Embryonic facial prominence (tissue), 1 donor: ENCODE data around the gene E4F1.
A peak's percentile ranks its signal among the peaks of the same experiment; 100 is the strongest.

Experiments used
- DNase-seq: peaks from one replicate; pipeline ENCODE4 v3.0.0-alpha.2; 2016; ENCODE audit errors: extremely low spot score

E4F1 gene, protein sequence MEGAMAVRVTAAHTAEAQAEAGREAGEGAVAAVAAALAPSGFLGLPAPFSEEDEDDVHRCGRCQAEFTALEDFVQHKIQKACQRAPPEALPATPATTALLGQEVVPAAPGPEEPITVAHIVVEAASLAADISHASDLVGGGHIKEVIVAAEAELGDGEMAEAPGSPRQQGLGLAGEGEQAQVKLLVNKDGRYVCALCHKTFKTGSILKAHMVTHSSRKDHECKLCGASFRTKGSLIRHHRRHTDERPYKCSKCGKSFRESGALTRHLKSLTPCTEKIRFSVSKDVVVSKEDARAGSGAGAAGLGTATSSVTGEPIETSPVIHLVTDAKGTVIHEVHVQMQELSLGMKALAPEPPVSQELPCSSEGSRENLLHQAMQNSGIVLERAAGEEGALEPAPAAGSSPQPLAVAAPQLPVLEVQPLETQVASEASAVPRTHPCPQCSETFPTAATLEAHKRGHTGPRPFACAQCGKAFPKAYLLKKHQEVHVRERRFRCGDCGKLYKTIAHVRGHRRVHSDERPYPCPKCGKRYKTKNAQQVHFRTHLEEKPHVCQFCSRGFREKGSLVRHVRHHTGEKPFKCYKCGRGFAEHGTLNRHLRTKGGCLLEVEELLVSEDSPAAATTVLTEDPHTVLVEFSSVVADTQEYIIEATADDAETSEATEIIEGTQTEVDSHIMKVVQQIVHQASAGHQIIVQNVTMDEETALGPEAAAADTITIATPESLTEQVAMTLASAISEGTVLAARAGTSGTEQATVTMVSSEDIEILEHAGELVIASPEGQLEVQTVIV

DNA sequence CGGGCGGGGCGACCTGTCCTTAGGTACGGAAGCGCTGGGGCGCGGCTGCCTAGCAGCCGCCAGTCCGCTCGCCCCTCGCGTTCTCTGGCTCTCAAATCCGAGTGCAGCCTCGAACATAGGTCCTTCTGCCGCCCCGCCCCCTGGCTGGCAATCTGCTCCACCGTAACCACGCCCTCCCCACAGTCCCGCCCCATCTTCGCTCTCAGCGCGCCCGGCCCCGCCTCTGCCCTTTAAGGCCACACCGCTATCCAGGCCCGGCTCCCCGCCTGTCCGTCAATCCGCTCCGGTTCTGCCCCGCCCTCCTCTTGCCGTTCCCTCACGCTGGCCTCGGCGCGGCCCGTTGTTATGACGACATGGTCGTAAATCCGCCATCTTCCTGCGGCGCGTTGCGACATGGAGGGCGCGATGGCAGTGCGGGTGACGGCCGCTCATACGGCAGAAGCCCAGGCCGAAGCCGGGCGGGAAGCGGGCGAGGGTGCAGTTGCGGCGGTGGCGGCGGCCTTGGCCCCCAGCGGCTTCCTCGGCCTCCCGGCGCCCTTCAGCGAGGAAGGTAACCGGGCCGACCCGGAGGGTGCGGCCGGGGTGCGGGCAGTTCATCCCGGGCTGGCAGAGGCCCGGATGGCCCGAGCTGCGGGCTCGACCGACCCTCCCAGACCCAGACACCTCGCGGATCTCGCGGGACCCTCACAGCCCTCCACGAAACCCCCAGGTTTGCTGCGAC lies at the start of gene E4F1:
E4F1 (plus strand) TSS at position 371 of the 721 bp plus-strand sequence; CDS start at position 394, 23 bp downstream.
- DNase-seq: peak; percentile 98

DNA sequence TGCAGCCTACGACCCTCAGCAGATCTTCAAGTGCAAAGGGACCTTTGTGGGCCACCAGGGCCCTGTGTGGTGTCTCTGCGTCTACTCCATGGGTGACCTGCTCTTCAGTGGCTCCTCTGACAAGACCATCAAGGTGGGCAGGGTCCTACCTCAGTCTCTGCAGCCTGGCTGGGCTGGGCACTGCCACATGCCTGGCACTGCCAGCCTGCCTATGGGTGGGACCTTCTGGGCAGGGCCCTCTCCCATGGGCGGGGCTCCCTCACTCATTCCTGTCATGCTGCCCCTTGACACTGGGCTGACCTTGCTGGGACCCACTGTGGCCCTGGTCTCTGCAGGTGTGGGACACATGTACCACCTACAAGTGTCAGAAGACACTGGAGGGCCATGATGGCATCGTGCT lies 49.5 kb upstream of the E4F1 start:
- no peak for DNase-seq

DNA sequence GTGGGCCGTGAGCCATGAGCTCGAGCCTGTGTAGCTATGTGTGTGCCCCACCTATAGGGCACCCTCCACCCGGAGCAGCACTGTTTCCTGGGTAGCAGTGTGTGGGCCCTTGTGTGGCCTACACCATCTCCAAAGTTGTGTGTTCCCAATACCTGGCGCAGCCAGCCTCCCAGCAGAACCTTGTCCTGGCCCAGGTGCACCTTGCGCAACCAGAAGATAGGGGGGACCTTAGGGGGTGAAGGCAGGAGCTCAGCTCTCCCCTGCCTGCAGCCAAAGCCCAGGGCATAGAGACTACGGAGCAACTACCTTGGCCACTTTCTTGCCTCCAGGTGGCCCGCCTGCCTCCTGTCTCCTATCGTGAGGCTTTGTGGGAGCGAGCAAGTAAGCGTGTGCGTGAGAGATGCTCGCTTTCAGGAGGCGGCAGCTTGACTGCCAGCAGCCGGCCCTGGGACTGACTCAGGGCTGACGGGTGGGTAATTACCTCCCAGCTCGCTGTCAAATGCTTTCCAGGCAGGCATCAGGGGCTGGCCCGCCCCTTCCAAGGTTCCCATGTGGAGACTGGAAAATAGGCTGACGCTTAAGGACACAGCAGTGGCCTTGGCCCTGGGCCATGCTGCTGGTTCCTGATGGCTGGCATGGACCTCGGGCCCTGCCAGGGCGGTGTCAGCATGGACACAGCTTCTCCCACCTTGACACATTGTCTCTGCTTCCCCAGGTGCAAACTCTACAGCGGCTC lies 48.8 kb upstream of the E4F1 start:
- no peak for DNase-seq

DNA sequence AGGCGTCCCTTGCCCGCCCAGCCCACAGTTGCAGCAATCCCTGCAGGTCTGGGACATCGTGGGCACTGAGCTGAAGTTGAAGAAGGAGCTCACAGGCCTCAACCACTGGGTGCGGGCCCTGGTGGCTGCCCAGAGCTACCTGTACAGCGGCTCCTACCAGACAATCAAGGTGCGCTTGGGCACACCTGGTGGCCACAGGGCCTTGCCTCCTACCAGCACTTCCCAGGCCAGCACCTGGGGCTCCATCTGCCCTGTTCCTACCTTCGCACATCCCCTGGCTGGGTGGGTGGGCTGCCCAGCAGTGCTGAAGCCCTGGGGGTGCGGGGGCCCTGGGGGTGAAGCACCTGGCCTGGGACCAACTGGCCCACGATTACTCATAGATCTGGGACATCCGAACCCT lies 47.9 kb upstream of the E4F1 start:
- DNase-seq: no peak

DNA sequence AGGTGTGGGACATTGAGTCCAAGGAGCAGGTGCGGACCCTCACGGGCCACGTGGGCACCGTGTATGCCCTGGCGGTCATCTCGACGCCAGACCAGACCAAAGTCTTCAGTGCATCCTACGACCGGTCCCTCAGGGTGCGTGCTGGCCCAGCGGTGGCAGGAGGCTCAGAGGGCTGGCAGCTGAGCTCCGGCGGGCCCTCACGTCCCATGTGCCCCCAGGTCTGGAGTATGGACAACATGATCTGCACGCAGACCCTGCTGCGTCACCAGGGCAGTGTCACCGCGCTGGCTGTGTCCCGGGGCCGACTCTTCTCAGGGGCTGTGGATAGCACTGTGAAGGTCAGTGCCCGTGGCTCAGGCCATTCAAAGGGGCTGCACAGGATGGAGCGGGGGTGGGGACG lies 47.3 kb upstream of the E4F1 start:
- no peak for DNase-seq

DNA sequence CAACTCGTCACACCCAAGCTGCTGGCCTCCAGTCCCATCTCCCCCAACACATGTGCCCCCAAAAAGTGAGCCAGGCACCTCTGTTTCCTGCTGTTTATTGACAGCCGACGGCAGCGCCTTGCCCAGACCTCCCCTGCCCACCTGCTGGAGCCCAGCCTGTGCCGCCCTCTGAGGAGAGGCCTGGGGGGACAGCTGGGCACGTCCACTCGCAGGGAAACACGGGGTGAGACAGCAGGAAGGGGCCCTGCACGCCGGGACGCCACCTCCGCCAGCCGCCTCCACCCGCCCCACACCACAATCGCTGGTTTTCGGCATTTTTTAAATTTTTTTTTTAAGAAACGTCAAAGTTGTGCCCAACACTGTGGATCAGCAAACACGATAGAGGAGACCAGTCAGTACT lies 46.3 kb upstream of the E4F1 start:
- DNase-seq: no peak

DNA sequence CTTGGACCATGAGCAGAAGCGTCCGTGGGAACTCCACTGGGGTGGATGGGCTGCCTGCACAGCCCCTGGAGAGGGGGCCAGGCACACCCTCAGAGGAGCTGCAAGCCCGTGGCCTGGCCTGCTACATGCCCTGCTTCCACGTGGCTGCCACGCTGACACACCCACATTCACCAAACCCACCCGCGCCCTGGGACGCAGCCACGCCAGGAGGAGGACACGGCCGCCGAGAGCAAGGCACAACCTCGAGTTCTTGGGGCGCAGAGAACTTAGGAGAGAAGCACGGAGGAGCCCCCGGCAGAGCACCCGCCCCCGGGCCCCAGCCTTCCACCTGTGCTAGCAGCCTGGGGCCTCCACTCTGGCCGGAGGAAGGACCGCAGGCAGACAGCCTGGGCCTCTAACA lies 45.8 kb upstream of the E4F1 start:
- no peak for DNase-seq

DNA sequence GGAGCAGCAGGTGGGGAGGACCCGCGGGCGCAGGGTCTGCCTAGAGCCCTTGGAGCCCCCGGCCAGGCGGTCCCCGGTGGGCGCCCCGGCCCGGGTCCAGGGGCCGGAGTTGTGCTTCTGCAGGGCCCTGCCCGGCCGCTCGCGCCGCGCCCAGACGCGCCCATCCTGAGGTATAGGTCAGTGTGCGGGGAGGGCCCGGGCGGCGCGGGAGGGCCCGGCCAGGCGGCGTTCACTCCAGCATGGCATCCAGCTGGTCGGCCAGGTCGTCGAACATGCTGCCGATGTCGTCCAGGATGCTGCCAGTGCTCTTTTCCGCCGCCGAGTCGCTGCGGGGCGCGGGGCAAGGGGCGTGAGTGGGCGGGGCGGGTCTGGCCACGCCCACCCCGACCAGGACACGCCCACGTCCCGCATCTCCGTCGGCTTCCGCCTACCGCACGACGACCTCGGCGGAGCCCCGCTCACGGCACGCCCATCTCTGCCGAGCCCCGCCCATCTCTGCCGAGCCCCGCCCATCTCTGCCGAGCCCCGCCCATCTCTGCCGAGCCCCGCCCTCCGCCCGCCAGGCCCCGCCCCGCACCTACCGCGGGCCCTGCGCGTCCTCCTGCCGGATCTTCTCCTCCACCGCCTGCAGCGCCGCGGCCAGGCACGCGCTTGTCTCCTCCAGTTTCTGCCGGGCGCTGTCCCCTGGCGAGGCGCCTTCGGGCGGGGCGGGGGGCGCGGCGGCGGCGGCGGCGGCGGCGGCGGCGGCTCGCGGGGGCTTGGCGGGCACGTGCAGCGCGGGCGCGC lies 44.9 kb upstream of the E4F1 start:
- no peak for DNase-seq

DNA sequence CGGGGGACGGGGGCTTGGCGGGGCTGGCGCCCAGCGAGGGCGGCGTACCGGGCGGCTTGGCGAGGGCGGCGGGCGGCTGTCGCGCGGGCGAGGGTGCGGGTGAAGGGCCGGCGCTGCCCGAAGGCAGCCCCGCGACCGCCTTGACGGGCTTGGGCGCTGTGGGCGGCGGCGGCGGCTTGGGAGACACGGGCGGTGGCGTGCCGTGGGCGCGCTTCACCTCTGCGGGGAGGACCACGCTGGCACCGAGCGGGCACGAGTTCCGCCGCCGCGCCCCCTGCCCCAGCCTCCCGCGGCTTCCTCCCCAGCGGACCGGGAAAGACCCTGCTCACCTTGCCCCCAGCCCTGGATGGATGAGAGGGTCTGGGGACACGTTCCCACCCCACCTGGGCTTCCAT lies 44.3 kb upstream of the E4F1 start:
- no peak for DNase-seq

DNA sequence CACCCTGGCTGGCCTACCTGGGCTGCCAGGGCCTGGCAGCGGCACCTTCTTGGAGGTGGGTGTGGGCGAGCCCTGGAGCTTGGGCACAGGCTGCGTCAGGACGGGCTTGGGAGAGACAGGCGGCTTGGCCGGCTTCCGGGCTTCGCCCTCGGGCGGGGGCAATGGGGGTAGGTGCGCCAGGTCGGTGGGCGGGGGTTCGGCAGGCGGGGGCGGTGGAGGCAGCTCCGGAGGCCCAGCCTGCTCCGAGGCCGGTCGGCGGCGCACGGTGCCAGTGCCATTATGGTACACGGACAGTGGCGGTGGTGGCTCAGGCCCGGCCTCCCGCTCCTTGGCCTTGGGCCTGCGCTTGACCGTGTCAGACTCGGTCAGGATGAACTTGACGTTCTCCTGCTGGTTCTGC lies 43.8 kb upstream of the E4F1 start:
- DNase-seq: no peak

DNA sequence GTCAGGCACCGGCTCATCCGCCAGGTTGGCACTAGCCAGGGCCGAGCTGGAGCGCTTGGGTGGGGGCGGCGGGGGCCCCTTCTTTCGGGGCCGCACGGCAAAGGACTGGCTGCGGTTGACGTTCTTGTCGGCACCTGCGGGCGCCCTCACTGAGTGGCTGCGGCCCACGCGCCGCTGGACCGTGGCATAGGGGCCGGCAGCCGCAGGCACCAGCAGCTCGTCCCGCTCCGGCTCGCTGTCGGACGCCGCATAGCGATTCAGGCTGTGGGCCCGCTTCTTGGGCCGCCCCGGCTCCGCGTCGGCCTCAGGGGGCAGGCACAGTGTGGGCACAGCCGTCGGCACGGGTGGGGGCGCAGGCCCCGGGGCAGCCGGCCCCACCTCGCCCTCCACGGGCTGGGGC lies 42.9 kb upstream of the E4F1 start:
- no peak for DNase-seq

DNA sequence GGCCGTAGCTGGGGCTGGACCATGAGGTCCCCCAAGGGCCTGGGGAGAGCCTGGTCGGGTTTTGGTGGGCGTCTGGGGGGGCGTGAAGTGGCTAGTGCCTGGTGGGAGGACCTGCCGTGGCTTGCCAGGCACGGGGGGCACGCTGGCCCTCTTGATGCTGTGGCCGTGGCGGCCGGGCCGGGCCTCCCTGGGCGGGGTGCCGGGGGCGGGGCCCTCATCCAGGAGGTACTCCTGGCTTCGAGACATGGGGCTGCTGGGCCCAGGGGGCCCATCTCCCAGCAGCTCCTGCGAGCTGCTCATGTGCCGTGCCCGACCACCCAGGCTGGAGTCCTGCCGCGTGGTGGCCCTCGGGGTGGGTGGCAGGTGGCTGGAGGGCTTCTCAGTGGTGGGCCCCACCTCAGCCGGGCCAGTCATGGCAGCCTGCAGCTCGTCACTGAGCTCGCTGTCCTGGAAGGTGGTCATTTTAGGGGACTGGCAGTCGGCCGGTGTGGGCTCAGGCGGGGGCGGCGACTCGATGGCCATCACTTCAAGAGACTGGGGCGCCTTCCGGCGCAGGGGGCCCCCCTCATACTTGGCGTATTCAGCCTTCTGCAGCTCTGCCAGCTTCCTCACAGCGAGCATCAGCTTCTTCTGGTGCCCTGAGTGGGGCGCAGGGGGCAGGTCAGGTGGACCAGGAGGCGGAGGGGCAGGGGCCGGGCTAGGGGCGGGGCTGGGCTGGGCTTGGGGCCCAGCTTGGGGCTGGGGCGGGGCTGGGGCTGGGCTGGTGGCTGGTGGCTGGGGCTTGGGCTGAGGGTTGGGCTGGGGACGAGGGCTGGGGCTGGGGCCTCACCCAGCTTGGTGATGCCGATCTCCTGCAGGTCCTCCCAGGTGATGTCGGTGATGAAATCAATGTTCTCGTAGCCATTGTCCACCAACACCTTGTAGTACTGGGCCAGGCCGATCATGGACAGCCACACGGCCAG lies 42.1 kb upstream of the E4F1 start:
- DNase-seq: no peak

DNA sequence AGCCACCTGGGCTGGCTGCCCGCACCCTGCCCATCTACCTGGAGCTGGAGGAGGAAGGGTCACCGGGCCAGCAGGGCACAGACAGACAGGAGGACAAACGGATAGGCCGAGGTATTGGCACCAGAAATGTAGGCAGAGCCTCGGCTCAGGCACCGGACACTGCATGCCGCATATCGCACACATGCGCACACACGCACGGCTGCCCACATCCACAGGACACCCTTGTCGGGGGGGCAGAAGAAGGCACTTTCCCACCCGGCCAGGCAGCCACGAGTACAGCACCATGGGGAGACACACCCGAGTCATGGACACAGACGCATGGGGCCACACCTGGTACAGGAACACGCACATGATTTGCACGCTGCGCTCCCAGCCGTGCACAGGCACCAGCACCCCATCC lies 41.4 kb upstream of the E4F1 start:
- DNase-seq: no peak

DNA sequence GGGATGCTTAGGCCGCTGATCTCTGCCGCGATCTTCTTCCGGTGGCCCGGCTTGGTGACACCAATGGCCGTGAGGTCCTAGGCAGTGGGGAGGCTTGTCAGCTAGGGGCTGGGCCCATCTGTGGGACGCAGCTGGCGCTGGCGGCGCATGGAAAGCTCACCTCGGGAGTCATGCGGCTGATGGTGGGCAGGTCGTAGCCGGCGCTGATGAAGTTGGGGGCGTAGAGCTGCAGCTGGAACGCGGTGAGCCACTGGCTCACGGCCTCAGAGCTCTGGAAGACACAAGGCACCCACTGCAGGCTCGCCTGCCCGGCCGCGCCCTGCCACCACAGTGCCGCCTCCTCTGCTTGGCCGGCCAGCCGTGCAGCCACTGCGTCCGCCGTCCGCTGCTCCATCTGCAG lies 39.7 kb upstream of the E4F1 start:
- no peak for DNase-seq

DNA sequence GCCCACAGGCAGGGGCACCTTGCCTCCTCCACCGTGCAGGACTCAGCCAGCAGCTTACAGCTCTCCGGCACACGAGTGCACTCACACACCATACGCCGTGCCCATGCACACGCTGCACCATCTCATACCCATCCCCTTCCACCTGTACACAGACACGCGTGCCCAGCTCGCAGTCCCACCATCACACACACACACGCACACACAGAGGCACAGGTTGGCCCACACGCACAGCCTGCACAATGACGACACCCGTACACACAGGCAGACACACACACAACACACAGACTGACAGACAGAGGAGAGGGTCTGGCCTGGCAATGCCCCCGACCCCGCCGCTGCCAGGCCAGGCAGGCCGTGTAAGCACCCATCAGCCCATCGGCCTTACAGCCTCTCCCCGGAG lies 39.0 kb upstream of the E4F1 start:
- no peak for DNase-seq

DNA sequence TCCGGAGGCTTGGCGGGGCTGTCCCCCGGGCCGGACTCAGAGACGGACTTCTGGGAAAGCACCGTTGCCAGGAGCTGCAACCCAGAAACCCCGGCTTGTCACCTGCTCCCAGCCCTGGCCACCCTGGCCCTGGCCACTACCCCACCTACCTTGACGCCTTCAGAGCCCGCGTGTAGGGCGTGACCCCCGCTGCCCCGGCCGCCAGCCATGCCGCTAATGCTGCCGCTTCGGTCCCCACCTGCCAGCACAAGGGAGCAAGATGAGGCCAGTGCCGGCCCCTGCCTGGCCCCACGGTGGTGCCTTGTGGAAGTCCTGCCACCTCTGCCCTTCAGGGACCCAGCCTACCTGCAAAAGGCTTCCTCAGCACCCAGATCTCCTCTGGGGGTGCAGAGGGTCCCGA lies 38.4 kb upstream of the E4F1 start:
- DNase-seq: no peak

DNA sequence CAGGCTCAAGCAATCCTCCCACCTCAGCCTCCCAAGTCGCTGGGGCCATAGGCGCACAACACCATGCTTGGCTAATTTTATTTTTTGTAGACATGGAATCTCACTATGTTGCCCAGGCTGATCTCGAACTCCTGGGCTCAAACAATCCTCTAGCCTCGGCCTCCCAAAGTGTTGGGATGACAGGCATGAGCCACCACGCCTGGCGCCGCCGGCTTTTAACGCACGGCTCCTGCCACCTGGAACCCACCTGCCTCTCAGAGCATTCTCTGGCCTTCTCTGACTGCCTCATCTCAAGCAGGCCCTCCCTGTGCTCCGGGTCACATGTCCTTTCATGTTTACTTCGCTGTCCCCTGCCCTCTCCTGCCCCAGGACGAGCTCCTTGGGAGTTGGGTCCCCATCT lies 37.3 kb upstream of the E4F1 start:
- no peak for DNase-seq

DNA sequence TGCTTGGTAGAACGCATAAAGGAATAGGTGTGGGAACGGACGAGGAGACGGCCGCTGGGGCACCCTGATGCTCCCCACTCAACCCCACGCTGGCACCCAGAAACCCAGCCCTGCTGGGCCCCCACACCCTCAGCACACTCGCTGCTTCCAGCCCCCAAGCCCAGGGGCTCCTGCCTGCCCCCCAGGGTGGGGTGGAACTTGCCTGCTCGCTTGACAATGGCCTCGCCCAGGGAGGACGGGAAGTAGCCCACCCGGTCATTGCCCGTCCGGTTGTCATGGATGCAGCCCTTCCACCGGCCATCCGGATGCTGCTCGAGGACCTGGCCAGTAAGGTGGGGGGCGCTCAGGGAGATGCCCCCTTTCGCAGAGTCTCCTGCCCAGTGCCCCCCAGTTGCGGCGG lies 36.9 kb upstream of the E4F1 start:
- DNase-seq: no peak

DNA sequence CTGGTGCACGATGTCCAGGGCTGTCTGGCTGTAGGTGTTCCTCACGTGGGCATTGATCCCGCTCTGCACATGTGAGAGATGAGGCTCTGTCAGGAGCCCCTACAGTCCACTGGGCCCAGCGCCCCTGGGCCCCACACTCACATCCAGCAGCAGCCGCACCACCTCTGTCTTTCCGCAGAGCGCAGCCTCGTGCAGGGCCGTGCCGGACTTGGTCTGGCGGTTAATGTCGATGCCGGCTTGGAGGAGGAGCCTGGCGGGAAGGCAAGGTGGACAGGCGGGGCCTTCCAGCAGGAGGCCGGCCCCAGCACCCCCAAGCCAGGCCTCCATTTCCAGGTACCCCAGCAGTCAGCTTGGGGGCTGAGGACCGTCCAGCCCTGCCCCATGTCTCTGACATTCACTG lies 36.2 kb upstream of the E4F1 start:
- no peak for DNase-seq

DNA sequence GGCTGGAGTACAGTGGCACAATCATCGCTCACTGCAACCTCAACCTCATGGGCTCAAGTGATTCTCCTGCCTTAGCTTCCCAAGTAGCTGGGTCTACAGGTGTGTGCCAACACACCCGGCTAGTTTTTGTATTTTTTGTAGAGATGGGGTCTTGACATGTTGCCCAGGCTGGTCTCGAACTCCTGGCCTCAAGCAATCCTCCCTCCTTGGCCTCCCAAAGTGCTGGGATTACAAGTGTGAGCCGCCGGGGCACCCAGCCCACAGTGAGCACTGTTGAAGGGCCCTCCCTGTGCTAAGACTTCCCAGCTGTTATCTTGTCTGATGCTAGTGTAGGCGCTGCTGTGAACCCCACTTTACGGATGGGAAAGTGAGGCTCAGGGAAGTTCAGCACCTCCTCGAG lies 35.0 kb upstream of the E4F1 start:
- no peak for DNase-seq
